Central memory CD4-positive, alpha-beta T cell (primary cell): ENCODE results near the gene FAM25G.

Source experiments
- DNase-seq: peaks from one replicate; pipeline ENCODE4 v3.0.0; 2022

Gene FAM25G

DNA sequence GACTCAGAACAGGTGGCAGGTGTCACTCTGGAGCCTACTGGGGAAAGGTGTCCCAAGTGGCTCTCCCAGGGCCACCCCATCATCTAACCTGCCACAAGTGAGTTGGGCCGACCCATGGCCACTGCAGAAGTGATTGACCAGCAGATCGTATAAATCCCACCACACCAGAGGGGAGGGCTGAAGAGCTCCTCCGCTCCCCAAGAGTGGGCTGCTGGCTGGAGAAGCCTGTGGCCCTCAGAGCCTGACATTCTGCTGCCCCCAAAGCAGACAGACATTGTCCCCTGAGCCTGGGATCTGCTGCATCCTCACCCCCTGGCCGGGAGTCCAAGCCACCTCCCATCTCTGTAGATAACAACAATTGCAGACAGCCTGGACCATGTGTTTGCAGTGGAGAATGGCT lies 44.3 kb downstream of the FAM25G start:
- DNase-seq, result no peak

DNA sequence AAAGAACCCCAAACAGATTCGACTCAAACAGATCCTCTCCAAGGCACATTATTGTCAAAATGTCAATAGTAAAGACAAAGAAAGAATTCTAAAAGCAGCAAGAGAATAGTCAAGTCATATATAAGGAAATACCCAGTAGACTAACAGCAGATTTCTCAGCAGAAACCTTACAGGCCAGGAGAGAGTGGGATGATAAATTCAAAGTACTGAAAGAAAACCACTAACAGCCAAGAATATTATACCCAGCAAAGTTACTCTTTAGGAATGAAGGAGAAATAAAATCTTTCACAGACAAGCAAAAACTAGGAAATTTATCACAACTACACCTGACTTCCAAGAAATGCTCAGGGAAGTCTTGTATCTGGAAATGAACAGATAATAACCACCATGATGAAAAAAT lies 45.8 kb downstream of the FAM25G start:
- DNase-seq, result no peak

DNA sequence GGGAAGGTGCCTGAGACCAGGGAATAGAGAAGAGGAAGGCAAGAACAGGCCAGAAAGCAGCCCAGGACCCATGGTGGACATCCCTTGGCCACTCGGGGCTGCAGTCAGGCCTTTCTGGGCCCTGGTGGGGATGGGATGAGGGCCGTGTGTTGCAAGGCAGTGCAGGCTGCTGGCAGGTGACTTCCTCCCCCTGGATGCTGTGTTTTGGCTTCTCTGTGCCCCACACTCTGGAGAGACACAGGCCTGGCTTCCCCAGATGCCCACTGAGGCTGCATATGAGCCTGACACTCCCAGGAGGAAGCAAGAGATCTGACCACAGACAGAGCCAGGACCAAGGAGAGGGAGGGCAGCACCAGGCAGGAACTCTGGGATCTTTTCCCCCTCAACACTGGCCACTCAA lies 47.5 kb downstream of the FAM25G start:
- no peak for DNase-seq

DNA sequence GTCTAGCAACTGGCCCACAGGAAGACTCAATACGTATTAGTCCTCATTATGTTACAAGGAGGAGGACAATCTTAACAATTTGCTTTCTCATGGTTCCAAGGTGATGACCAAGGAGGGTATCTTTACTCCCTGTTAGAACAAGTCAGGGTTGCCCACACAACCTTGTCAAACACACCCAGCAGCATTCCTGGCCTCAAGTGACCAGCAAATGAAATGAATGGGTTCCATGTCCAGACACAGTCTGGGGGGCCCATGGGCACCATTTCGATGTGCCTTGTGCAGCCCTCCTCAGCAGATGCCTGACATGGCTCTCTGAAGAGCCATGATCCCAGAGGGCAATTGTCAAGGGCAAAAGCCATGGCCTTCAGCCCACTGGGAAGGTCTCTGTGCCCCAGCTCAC lies 48.4 kb downstream of the FAM25G start:
- no peak for DNase-seq

DNA sequence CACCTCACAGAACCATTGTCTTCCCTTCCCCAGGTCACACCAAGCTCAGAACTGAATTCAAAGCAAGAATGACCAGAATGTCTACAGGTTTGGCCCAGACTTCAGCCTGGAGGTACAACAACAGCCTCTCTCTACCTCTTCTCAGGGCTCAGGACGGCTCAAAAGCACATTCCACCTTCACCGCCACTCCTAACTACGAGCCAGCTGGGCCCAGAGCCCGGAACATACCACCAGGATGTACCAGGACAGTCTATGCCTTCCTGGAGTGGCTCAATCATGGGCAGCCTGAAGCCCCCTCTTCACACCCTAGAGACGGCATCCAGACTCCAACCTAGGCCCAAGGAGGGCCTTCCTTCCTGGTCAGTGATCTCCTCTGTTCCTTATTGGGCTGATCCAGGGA lies 49.1 kb downstream of the FAM25G start:
- no peak for DNase-seq

DNA sequence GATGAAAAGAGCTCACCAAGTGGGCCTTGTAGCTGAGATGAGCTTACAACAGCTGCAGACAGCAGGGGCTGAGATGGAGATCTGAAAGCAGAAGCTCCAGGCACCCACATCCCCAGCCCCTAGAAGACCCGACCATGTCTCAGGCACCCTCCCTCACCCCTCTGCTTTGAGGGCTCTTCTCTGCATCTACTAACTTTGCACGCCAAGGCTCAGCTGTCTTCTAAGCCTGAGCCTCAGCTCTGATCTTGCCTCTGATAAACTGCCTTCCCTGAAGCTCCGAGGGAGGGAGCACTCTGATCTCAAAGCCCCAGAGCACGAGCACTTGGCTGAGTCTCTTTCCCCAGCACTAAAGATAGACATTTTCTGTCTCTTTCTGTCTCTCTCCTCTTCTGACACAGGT lies 49.6 kb downstream of the FAM25G start:
- DNase-seq, result no peak

DNA sequence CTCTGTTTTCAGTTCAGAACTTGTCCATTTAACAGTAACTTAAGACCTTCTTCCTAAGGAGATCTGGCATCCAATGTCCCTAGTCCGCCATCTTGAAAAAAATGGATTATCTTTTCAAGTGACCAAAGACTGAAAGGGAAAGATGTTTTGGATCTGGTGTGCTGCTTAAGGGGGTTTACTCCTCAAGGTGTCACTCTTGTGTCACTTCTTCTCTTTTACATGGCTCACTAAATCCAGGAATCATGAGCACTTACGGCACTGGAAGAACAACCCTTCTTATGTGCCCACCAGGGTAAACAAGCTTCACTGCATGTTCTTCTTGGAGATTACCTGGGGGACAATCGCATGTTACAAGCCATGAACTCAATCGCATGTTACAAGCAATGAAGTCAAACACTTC lies 51.3 kb downstream of the FAM25G start:
- no peak for DNase-seq

DNA sequence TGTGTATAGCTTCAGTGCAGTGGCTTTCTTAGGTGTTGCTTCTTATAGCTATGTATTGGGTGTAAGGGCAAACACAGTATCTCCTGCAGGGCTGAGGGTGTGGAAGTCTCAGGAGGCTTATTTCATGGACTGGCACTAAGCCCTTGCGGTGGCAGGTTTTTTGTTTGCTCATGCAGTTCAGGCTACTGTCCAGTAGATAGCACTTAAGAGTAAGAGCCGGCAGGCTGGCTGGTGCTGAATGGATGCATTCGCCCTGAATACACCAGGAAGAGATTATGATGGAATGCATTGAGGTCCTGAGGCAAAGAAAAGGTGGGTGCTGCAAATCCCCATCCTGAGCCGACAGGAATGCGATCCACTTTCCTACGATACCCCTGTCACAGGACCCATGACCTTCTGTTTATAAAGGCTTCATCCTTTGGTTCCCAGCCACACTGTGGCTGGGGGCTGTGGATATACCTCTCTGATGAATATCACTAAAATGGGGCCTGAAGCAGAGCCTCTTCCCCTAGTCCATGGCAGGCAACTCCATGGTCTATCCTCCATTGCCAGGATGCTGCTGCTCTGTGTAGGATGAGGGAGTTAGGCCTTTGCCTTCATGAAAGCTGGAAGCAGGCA lies 52.5 kb downstream of the FAM25G start:
- no peak for DNase-seq
